LNCAP (cell line): ENCODE results near the gene SLC2A1.

Source experiments
- TF ChIP-seq, protein P1 (sequence below): fragments of 450-650 bp; IDR thresholded peaks from 2 replicates; pipeline ENCODE4 v1.5.1; 2017; ENCODE audit warnings: mild to moderate bottlenecking

Gene SLC2A1

DNA sequence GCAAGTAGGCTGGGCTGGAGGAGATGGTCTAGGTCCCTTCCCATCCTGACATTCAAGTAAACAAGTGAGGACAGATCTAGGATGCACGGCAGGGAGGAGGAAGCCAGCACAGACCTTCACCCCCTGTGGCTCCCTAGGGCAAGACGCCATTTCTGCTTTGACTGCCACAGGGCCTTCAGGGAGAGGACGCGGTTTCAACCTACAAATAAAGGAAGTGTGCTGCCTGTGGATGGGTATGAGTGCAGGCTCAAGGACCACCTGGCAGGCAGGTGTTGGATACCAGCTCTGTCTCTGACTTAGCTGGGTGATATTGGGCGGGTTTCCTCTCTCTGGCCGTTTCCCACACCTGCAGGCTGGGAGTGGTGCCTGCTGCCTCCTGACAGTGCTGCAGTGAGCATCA, 16.2 kb downstream of the SLC2A1 start:
- TF ChIP-seq, protein P1, sequence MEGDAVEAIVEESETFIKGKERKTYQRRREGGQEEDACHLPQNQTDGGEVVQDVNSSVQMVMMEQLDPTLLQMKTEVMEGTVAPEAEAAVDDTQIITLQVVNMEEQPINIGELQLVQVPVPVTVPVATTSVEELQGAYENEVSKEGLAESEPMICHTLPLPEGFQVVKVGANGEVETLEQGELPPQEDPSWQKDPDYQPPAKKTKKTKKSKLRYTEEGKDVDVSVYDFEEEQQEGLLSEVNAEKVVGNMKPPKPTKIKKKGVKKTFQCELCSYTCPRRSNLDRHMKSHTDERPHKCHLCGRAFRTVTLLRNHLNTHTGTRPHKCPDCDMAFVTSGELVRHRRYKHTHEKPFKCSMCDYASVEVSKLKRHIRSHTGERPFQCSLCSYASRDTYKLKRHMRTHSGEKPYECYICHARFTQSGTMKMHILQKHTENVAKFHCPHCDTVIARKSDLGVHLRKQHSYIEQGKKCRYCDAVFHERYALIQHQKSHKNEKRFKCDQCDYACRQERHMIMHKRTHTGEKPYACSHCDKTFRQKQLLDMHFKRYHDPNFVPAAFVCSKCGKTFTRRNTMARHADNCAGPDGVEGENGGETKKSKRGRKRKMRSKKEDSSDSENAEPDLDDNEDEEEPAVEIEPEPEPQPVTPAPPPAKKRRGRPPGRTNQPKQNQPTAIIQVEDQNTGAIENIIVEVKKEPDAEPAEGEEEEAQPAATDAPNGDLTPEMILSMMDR, result no peak

DNA sequence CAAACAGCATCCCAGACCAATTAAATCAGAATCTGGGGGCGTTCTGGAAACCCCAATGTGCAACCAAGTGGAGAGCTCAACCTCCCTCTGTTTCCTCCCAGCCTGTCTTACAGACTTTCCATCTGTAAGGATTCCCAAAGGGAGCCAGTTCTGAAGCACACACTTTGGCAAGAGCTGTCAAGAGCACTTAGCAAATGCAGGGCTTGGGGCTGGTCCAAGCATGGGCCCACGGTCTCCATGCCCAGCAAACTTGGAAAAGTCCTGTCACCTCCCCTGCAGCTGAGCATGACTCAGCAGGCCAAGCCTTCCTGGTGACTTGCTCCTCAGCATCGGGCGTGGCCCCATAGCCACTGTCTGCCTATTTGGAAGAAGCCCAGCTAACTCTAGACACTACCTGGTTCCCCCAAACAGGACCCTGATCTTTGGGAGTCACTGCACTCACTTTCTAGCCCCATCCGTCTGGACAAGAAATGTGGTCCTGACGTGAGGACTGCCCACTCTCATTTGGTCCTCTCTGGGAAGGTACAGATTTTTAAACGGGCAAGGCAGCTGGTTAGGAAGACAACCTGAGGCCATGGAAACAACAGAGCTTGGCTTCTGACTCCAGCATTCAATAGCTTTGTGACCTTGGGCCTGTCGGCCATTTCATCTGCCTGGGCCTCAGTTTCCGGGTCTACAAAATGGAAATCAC, 16.9 kb downstream of the SLC2A1 start:
- TF ChIP-seq, protein P1, result no peak

DNA sequence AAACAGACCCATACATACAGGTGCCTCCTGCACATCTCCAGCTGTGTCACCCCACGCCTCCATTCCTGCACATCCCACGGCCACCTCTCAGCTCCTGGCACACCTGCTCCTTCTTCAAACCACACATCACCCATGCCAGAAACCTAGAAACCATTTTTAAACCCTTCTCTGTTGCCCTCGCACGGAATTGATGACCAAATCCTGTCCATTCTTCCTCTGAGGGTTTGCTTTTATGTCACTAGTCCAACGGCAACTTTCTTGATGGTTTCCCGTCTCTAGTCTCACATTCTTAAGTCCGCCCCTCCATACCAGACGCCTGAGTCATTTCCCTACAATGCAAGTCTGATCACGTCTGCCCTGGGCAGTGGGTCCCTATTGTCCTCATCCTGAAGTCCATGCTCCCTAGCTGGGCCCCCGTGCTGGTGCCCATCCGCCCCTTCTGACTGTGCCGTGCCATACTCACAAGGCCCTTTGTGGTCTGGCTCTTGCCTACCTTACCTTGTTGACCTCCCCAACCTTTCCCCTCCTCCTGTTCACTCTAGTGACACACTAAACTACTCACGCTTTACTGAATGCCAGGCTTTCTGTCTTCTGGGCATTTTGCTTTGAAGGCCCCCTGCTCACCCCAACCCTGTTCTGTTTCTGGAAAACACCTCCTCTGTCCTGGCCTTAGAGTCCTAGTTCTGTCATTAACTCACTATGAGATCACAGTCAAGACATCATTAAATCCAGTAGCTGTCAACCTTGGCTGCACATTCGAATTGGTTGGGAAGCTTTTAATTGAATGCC, 17.6 kb downstream of the SLC2A1 start:
- TF ChIP-seq, protein P1, result no peak

DNA sequence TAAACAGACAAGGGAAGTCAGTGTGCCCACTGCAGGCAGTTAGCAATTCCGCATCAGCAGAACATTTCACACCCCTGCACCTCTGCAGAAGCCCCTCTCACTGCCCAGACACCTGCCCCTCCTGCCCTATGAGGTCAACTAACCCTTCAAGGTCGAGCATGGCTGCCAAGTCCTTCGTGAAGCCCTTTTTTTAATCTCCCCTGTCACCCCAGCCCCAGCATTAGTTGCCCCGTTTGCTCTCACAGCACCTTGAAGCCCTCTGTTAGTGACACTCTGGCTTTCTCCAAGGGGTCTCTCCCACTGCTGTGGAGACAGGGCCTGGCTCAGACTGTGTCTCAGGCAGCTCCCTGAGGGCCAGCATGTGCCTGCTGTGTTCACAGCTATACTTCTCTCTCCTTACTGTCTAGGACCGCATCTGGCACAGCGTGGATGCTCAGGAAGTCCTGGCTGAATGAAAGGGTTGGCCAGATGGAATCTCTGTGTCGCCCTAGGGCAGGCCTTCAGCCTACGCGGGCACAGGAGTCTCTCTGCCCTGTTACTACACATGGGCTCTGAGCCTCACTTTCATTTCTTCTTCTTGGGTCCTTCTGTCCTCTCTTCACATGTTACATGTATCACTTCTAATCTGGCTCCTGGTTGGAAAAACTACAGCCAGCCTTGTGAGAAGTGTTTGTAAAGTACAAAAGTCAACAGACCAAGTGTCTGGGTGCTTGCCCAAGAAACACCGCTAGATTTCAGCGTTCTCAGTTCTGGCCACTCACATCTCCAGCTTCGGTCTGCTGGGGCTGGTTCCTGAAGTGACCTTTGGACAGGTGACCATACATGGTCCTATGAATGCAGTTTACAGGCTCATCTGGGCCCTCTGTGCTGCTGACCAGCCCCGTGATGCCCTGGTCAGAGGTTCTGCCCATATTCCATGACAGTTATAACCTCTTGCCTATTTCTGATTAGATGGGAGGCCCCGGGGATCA, 19.7 kb downstream of the SLC2A1 start:
- TF ChIP-seq, protein P1, result no peak

DNA sequence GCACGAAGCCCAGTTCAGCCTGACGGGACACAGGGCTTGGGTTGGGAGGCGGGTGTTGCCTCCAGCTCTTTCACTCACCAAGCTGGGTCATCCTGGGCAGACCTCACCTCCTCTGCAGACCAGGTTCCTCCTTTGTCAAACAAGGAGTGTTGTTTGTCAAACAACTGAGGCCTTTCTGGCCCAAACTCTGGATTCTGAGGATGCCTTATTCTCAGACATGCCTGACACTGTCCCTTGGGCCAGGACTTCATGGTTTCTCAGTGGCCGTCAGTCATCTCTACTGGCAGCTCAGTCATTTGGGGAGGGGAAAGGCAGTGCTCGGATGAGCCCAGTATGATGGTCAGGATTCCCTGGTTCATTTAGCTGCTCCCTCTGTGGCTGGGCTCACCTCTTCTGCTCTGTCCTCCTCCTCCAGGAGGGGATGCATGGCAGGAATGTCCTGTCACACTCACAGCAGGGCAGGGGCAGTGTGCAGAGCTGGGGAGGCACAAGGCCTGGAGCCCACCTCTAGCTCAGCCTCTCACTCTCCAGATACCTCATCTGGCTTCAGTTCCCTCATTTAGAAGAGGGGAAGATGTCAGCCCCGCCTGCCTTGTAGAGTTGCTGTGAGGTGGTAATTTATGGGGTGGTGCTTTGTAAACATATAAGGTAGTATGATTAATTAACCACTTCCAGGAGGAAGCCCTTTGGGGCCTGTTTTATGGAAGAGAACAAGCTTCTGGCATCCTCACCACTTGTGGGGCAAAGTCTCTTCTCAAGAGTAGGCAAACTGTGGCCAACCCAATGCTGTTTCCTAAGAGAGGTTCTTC, 20.6 kb downstream of the SLC2A1 start:
- TF ChIP-seq, protein P1, result no peak

DNA sequence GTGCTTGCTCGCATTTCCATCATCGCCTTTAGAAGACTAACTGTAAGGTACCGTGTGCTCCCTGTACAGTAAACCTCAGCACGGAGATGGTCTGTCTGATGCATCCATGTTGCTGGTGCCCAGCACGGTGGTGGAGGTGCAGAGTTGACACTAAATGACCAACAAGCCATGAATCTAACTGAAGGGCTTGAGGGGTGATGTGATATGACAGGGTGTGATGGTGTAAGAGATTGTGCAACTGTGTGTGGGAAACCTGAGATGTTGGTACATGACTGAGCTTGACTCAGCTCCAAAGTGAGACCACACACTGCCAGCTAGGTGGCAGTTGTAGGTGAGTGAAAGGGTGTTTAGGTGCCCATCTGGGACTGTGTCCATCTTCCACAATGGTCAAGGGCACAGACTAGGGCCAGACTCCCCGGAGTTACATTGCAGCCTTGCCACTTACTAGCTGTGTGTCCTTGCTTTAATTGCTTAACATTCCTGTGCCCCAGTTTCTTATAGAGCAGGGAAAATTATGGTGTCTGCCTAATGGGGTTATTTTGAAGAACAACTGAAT, 21.4 kb downstream of the SLC2A1 start:
- TF ChIP-seq, protein P1, result no peak
